Measurements from ENCODE around the gene LCP2.

LCP2 gene

GRCh38 chr5:170301149-170301548 is 3.6 kb upstream of the LCP2 start:
- Histone ChIP-seq H3K36me3 (ENCODE audit: control insufficient read depth in 4 of 4, insufficient read depth in 4 of 4, low read length in 3 of 4) (no peaks in the 10 kb centered on the region), H3K4me3 (ENCODE audit: control insufficient read depth in 1 of 7, extremely low read depth in 1 of 7, insufficient read depth in 4 of 7, low read depth in 2 of 7, low read length in 6 of 7) (no peak overlapping the region), H3K27ac (ENCODE audit: insufficient read depth in 1 of 2, low read depth in 1 of 2, low read length in 2 of 2, poor library complexity in 1 of 2, severe bottlenecking in 2 of 2) (no peak overlapping the region), H3K27me3 (replicated peaks in 2 of 5; ENCODE audit: control insufficient read depth in 4 of 5, insufficient read depth in 5 of 5, low read length in 4 of 5) (no peaks in the 10 kb centered on the region), H3K9me3 (ENCODE audit: control extremely low read depth in 1 of 5, control insufficient read depth in 4 of 5, insufficient read depth in 2 of 5, low read depth in 1 of 5, low read length in 4 of 5) (no peaks in the 10 kb centered on the region), H3K4me1 (ENCODE audit: control extremely low read depth in 1 of 4, control insufficient read depth in 4 of 4, insufficient read depth in 4 of 4, low read length in 3 of 4) (peaks cover 25 to 77% (median 60%) of the 10 kb centered on the region in 4 experiments)
- CTCF ChIA-PET: interaction anchor here (1.0 to 24.6 kb wide), 7 partner anchors 9 to 33 kb away, joined by 3 to 430 read pairs (median 5); no protein-coding TSS in a partner anchor
- POLR2A ChIA-PET: interaction anchor here (0.6 kb wide), 1 partner anchor 84 kb away, joined by 3 read pairs; no protein-coding TSS in a partner anchor
- no peak for DNase-seq
- 97% methylated on average over 5 of the region's 9 CpGs for WGBS (ENCODE audit: insufficient coverage)

- H3K36me3 ChIP-seq (ENCODE audit: control insufficient read depth in 4 of 4, insufficient read depth in 4 of 4, low read length in 3 of 4): no peaks in the 10 kb centered on the region
- ChIA-PET CTCF (interaction anchor here (1.0 to 24.6 kb wide), 11 partner anchors 10 to 39 kb away, joined by 3 to 430 read pairs (median 5); no protein-coding TSS in a partner anchor), POLR2A (no interaction called here)
- DNase-seq: no peak
- no peaks in the 10 kb centered on the region for H3K27me3 ChIP-seq (replicated peaks in 2 of 5; ENCODE audit: control insufficient read depth in 4 of 5, insufficient read depth in 5 of 5, low read length in 4 of 5)
- H3K4me1 ChIP-seq (ENCODE audit: control extremely low read depth in 1 of 4, control insufficient read depth in 4 of 4, insufficient read depth in 4 of 4, low read length in 3 of 4): peaks cover 30 to 80% (median 67%) of the 10 kb centered on the region in 4 experiments
- WGBS (ENCODE audit: insufficient coverage): 78% methylated on average over 5 of the region's 7 CpGs
- no peaks in the 10 kb centered on the region for H3K9me3 ChIP-seq (ENCODE audit: control extremely low read depth in 1 of 5, control insufficient read depth in 4 of 5, insufficient read depth in 2 of 5, low read depth in 1 of 5, low read length in 4 of 5)
- H3K27ac ChIP-seq (ENCODE audit: insufficient read depth in 1 of 2, low read depth in 1 of 2, low read length in 2 of 2, poor library complexity in 1 of 2, severe bottlenecking in 2 of 2): peak overlapping the region in 1 of 2 experiments; percentile 3
- H3K4me3 ChIP-seq (ENCODE audit: control insufficient read depth in 1 of 7, extremely low read depth in 1 of 7, insufficient read depth in 4 of 7, low read depth in 2 of 7, low read length in 6 of 7): no peak overlapping the region
Measured at GRCh38 chr5:170300361-170301013, 2.9 kb upstream of the LCP2 start.

GRCh38 chr5:170296935-170297588 is 515 bp downstream of the LCP2 start:
- DNase-seq: peak in 1 of 3 donors; percentile 40
- CTCF ChIA-PET: interaction anchor here (0.6 to 24.6 kb wide), 17 partner anchors 7 to 125 kb away, joined by 3 to 430 read pairs (median 11); no protein-coding TSS in a partner anchor
- POLR2A ChIA-PET: interaction anchor here (0.8 to 2.5 kb wide), 4 partner anchors 11 to 44 kb away, joined by 3 to 16 read pairs (median 4); no protein-coding TSS in a partner anchor
- H3K27ac ChIP-seq (ENCODE audit: insufficient read depth in 1 of 2, low read depth in 1 of 2, low read length in 2 of 2, poor library complexity in 1 of 2, severe bottlenecking in 2 of 2): peak overlapping the region; percentile 81 to 92
- no peaks in the 10 kb centered on the region for H3K27me3 ChIP-seq (replicated peaks in 2 of 5; ENCODE audit: control insufficient read depth in 4 of 5, insufficient read depth in 5 of 5, low read length in 4 of 5)
- H3K4me1 ChIP-seq (ENCODE audit: control extremely low read depth in 1 of 4, control insufficient read depth in 4 of 4, insufficient read depth in 4 of 4, low read length in 3 of 4): peaks cover 49 to 91% (median 77%) of the 10 kb centered on the region in 4 experiments
- peak overlapping the region; percentile 89 to 100 (median 94) for H3K4me3 ChIP-seq (ENCODE audit: control insufficient read depth in 1 of 7, extremely low read depth in 1 of 7, insufficient read depth in 4 of 7, low read depth in 2 of 7, low read length in 6 of 7)
- no peaks in the 10 kb centered on the region for H3K9me3 ChIP-seq (ENCODE audit: control extremely low read depth in 1 of 5, control insufficient read depth in 4 of 5, insufficient read depth in 2 of 5, low read depth in 1 of 5, low read length in 4 of 5)
- WGBS (ENCODE audit: insufficient coverage): under 1% methylated on average over 10 of the region's 12 CpGs
- H3K36me3 ChIP-seq (ENCODE audit: control insufficient read depth in 4 of 4, insufficient read depth in 4 of 4, low read length in 3 of 4): peaks cover 3 to 24% (median 13%) of the 10 kb centered on the region in 4 experiments

GRCh38 chr5:170296036-170296934 is 1.3 kb downstream of the LCP2 start:
- under 1% methylated on average over 10 of the region's 13 CpGs for WGBS (ENCODE audit: insufficient coverage)
- peaks cover 53 to 91% (median 80%) of the 10 kb centered on the region in 4 experiments for H3K4me1 ChIP-seq (ENCODE audit: control extremely low read depth in 1 of 4, control insufficient read depth in 4 of 4, insufficient read depth in 4 of 4, low read length in 3 of 4)

GRCh38 chr5:170294556-170294955 is 3.0 kb downstream of the LCP2 start:
- ChIA-PET POLR2A (interaction anchor here (0.5 to 1.8 kb wide), 4 partner anchors 16 to 43 kb away, joined by 3 to 5 read pairs (median 4); no protein-coding TSS in a partner anchor), CTCF (interaction anchor here (0.8 to 24.6 kb wide), 9 partner anchors 12 to 124 kb away, joined by 3 to 430 read pairs (median 23); no protein-coding TSS in a partner anchor)
- peak overlapping the region in 6 of 7 experiments; percentile 89 to 100 (median 96) for H3K4me3 ChIP-seq (ENCODE audit: control insufficient read depth in 1 of 7, extremely low read depth in 1 of 7, insufficient read depth in 4 of 7, low read depth in 2 of 7, low read length in 6 of 7)
- no peak overlapping the region for H3K27ac ChIP-seq (ENCODE audit: insufficient read depth in 1 of 2, low read depth in 1 of 2, low read length in 2 of 2, poor library complexity in 1 of 2, severe bottlenecking in 2 of 2)
- peaks cover 16 to 46% (median 32%) of the 10 kb centered on the region in 4 experiments for H3K36me3 ChIP-seq (ENCODE audit: control insufficient read depth in 4 of 4, insufficient read depth in 4 of 4, low read length in 3 of 4)
- no peak for DNase-seq
- peaks cover 0 to 8% (median 4%) of the 10 kb centered on the region in 5 experiments for H3K9me3 ChIP-seq (ENCODE audit: control extremely low read depth in 1 of 5, control insufficient read depth in 4 of 5, insufficient read depth in 2 of 5, low read depth in 1 of 5, low read length in 4 of 5)
- peaks cover 56 to 88% (median 79%) of the 10 kb centered on the region in 4 experiments for H3K4me1 ChIP-seq (ENCODE audit: control extremely low read depth in 1 of 4, control insufficient read depth in 4 of 4, insufficient read depth in 4 of 4, low read length in 3 of 4)
- H3K27me3 ChIP-seq (replicated peaks in 2 of 5; ENCODE audit: control insufficient read depth in 4 of 5, insufficient read depth in 5 of 5, low read length in 4 of 5): no peaks in the 10 kb centered on the region

More at GRCh38 chr5:170296036-170296934, 1.3 kb downstream of the LCP2 start:
- ChIA-PET CTCF (interaction anchor here (0.5 to 24.6 kb wide), 17 partner anchors 8 to 135 kb away, joined by 3 to 430 read pairs (median 11); no protein-coding TSS in a partner anchor), POLR2A (interaction anchor here (0.7 to 2.5 kb wide), 4 partner anchors 12 to 35 kb away, joined by 4 to 16 read pairs (median 4); no protein-coding TSS in a partner anchor)
- Histone ChIP-seq H3K4me3 (ENCODE audit: control insufficient read depth in 1 of 7, extremely low read depth in 1 of 7, insufficient read depth in 4 of 7, low read depth in 2 of 7, low read length in 6 of 7) (peak overlapping the region; percentile 89 to 100 (median 94)), H3K27ac (ENCODE audit: insufficient read depth in 1 of 2, low read depth in 1 of 2, low read length in 2 of 2, poor library complexity in 1 of 2, severe bottlenecking in 2 of 2) (peak overlapping the region; percentile 81 to 92), H3K27me3 (replicated peaks in 2 of 5; ENCODE audit: control insufficient read depth in 4 of 5, insufficient read depth in 5 of 5, low read length in 4 of 5) (no peaks in the 10 kb centered on the region), H3K9me3 (ENCODE audit: control extremely low read depth in 1 of 5, control insufficient read depth in 4 of 5, insufficient read depth in 2 of 5, low read depth in 1 of 5, low read length in 4 of 5) (no peaks in the 10 kb centered on the region), H3K36me3 (ENCODE audit: control insufficient read depth in 4 of 4, insufficient read depth in 4 of 4, low read length in 3 of 4) (peaks cover 8 to 32% (median 20%) of the 10 kb centered on the region in 4 experiments)
- DNase-seq: no peak

- Histone ChIP-seq H3K4me1 (ENCODE audit: control extremely low read depth in 1 of 4, control insufficient read depth in 4 of 4, insufficient read depth in 4 of 4, low read length in 3 of 4) (peaks cover 56 to 87% (median 80%) of the 10 kb centered on the region in 4 experiments), H3K36me3 (ENCODE audit: control insufficient read depth in 4 of 4, insufficient read depth in 4 of 4, low read length in 3 of 4) (peaks cover 17 to 50% (median 35%) of the 10 kb centered on the region in 4 experiments), H3K4me3 (ENCODE audit: control insufficient read depth in 1 of 7, extremely low read depth in 1 of 7, insufficient read depth in 4 of 7, low read depth in 2 of 7, low read length in 6 of 7) (peak overlapping the region in 6 of 7 experiments; percentile 19 to 99 (median 66)), H3K27ac (ENCODE audit: insufficient read depth in 1 of 2, low read depth in 1 of 2, low read length in 2 of 2, poor library complexity in 1 of 2, severe bottlenecking in 2 of 2) (no peak overlapping the region), H3K27me3 (replicated peaks in 2 of 5; ENCODE audit: control insufficient read depth in 4 of 5, insufficient read depth in 5 of 5, low read length in 4 of 5) (no peaks in the 10 kb centered on the region), H3K9me3 (ENCODE audit: control extremely low read depth in 1 of 5, control insufficient read depth in 4 of 5, insufficient read depth in 2 of 5, low read depth in 1 of 5, low read length in 4 of 5) (peaks cover 0 to 8% (median 4%) of the 10 kb centered on the region in 5 experiments)
- POLR2A ChIA-PET: interaction anchor here (0.5 to 2.5 kb wide), 5 partner anchors 10 to 42 kb away, joined by 3 to 11 read pairs (median 3); no protein-coding TSS in a partner anchor
- DNase-seq: no peak
- 83% methylated on average over 1 of the region's 3 CpGs for WGBS (ENCODE audit: insufficient coverage)
- CTCF ChIA-PET: interaction anchor here (1.2 to 24.6 kb wide), 14 partner anchors 9 to 125 kb away, joined by 3 to 430 read pairs (median 8); no protein-coding TSS in a partner anchor
Measured at GRCh38 chr5:170294057-170294456, 3.5 kb downstream of the LCP2 start.

All from common myeloid progenitor, CD34-positive (primary cell).